ENCODE measurements around the gene GCDH. TPM values are rescaled to one million over a fixed set of nuclear protein-coding genes. Genes with fewer than 3 reads are reported as not detected.

Gene GCDH
- total and polyA plus RNA-seq, 2 of the 8 experiments (the other 6 are each of a cell fraction or from before 2014, with no cell fraction given), result 67.3 to 89.4 TPM

GRCh38 chr19:12847159-12848139, 43.5 kb upstream of the GCDH start (continued):
- TF ChIP-seq TAF7 (optimal IDR thresholded peaks at IDR 0.05; ENCODE audit: borderline replicate concordance, low read depth, low read length), result no peak
- TF ChIP-seq, protein P1, sequence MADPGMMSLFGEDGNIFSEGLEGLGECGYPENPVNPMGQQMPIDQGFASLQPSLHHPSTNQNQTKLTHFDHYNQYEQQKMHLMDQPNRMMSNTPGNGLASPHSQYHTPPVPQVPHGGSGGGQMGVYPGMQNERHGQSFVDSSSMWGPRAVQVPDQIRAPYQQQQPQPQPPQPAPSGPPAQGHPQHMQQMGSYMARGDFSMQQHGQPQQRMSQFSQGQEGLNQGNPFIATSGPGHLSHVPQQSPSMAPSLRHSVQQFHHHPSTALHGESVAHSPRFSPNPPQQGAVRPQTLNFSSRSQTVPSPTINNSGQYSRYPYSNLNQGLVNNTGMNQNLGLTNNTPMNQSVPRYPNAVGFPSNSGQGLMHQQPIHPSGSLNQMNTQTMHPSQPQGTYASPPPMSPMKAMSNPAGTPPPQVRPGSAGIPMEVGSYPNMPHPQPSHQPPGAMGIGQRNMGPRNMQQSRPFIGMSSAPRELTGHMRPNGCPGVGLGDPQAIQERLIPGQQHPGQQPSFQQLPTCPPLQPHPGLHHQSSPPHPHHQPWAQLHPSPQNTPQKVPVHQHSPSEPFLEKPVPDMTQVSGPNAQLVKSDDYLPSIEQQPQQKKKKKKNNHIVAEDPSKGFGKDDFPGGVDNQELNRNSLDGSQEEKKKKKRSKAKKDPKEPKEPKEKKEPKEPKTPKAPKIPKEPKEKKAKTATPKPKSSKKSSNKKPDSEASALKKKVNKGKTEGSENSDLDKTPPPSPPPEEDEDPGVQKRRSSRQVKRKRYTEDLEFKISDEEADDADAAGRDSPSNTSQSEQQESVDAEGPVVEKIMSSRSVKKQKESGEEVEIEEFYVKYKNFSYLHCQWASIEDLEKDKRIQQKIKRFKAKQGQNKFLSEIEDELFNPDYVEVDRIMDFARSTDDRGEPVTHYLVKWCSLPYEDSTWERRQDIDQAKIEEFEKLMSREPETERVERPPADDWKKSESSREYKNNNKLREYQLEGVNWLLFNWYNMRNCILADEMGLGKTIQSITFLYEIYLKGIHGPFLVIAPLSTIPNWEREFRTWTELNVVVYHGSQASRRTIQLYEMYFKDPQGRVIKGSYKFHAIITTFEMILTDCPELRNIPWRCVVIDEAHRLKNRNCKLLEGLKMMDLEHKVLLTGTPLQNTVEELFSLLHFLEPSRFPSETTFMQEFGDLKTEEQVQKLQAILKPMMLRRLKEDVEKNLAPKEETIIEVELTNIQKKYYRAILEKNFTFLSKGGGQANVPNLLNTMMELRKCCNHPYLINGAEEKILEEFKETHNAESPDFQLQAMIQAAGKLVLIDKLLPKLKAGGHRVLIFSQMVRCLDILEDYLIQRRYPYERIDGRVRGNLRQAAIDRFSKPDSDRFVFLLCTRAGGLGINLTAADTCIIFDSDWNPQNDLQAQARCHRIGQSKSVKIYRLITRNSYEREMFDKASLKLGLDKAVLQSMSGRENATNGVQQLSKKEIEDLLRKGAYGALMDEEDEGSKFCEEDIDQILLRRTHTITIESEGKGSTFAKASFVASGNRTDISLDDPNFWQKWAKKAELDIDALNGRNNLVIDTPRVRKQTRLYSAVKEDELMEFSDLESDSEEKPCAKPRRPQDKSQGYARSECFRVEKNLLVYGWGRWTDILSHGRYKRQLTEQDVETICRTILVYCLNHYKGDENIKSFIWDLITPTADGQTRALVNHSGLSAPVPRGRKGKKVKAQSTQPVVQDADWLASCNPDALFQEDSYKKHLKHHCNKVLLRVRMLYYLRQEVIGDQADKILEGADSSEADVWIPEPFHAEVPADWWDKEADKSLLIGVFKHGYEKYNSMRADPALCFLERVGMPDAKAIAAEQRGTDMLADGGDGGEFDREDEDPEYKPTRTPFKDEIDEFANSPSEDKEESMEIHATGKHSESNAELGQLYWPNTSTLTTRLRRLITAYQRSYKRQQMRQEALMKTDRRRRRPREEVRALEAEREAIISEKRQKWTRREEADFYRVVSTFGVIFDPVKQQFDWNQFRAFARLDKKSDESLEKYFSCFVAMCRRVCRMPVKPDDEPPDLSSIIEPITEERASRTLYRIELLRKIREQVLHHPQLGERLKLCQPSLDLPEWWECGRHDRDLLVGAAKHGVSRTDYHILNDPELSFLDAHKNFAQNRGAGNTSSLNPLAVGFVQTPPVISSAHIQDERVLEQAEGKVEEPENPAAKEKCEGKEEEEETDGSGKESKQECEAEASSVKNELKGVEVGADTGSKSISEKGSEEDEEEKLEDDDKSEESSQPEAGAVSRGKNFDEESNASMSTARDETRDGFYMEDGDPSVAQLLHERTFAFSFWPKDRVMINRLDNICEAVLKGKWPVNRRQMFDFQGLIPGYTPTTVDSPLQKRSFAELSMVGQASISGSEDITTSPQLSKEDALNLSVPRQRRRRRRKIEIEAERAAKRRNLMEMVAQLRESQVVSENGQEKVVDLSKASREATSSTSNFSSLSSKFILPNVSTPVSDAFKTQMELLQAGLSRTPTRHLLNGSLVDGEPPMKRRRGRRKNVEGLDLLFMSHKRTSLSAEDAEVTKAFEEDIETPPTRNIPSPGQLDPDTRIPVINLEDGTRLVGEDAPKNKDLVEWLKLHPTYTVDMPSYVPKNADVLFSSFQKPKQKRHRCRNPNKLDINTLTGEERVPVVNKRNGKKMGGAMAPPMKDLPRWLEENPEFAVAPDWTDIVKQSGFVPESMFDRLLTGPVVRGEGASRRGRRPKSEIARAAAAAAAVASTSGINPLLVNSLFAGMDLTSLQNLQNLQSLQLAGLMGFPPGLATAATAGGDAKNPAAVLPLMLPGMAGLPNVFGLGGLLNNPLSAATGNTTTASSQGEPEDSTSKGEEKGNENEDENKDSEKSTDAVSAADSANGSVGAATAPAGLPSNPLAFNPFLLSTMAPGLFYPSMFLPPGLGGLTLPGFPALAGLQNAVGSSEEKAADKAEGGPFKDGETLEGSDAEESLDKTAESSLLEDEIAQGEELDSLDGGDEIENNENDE (IDR thresholded peaks at IDR 0.05; ENCODE audit: insufficient replicate concordance, low read length), result no peak
- TF ChIP-seq SP1 (IDR thresholded peaks at IDR 0.05; ENCODE audit: low read depth, low read length), result 0 out of 2 replicates have a peak, but pooled peaks have one; percentile 19
- no peak for TF ChIP-seq BCL11A (IDR thresholded peaks at IDR 0.05; ENCODE audit: low read depth in 2 of 2, low read length in 2 of 2)
- 0 out of 2 replicates have a peak, but pooled peaks have one; percentile 2 for TF ChIP-seq CEBPB (IDR thresholded peaks at IDR 0.05; ENCODE audit: low read depth, low read length)
- TF ChIP-seq BRCA1 (IDR thresholded peaks at IDR 0.05; ENCODE audit: low read depth, low read length), result no peak
- TF ChIP-seq RNF2 (IDR thresholded peaks at IDR 0.05; ENCODE audit: borderline replicate concordance, low read depth, low read length, missing control alignments, poor library complexity, severe bottlenecking), result no peak
- peak; percentile 76 for TF ChIP-seq MAX (IDR thresholded peaks at IDR 0.05)
- TF ChIP-seq MAFK (IDR thresholded peaks at IDR 0.05; ENCODE audit: low read depth, low read length), result no peak
